Caco-2 (cell line): ENCODE data around the gene NOS3. TPM values are rescaled to one million over a fixed set of nuclear protein-coding genes. Genes with fewer than 3 reads are reported as not detected.

ENCODE experiments used
- BruUV-seq: library from RNA; stranded (reverse); fragments of 400-500 nt; replicated peaks from 2 replicates; lab custom pipeline; 2021; lab: Mats Ljungman, UMichigan
- CTCF ChIA-PET: fragments of 300-600 bp; sonication (Branson Sonifier 250); formaldehyde crosslinking; loops from one replicate; lab custom pipeline; 2022; ENCODE audit warnings: antibody characterized with exemption; lab: Charles Lee
- POLR2A ChIA-PET: fragments of 300-600 bp; sonication (Branson Sonifier 250); formaldehyde crosslinking; loops from one replicate; lab custom pipeline; 2022; ENCODE audit warnings: antibody characterized with exemption; lab: Charles Lee
- DNase-seq, 2 experiments: peaks; one replicate each; pipeline versions ENCODE4 v3.0.0 to v3.0.0-alpha.2; 2020 to 2022
- H3K27me3 ChIP-seq: replicated peaks from 2 replicates; pipeline ENCODE4 v1.6.0; 2011; ENCODE audit warnings: low read length; ENCODE audit not compliant: control insufficient read depth, insufficient read depth
- H3K36me3 ChIP-seq: 2 replicates; pipeline ENCODE4 v1.5.1; 2011; ENCODE audit warnings: low read length; ENCODE audit not compliant: control insufficient read depth, insufficient read depth
- H3K4me1 ChIP-seq: fragments of 250-450 bp; sonication (Bioruptor Pico); 2 replicates; pipeline ENCODE4 v1.5.1; 2020; ENCODE audit warnings: mild to moderate bottlenecking
- H3K4me3 ChIP-seq: 2 replicates; pipeline ENCODE4 v1.5.1; 2011; ENCODE audit warnings: low read depth, mild to moderate bottlenecking, control low read depth, low read length
- H3K9me3 ChIP-seq: fragments of 250-450 bp; sonication (Bioruptor Pico); 2 replicates; pipeline ENCODE4 v1.5.1; 2020; ENCODE audit warnings: mild to moderate bottlenecking, moderate library complexity
- H3K27ac Mint-ChIP-seq: one replicate; pipeline ENCODE4 v1.8.0; 2022; ENCODE audit warnings: mixed read lengths; ENCODE audit not compliant: unreplicated experiment
- H3K27me3 Mint-ChIP-seq: one replicate; pipeline ENCODE4 v1.8.0; 2022; ENCODE audit warnings: mixed read lengths; ENCODE audit not compliant: insufficient read depth, unreplicated experiment
- H3K36me3 Mint-ChIP-seq: one replicate; pipeline ENCODE4 v1.8.0; 2022; ENCODE audit warnings: mild to moderate bottlenecking, mixed read lengths; ENCODE audit not compliant: insufficient read depth, unreplicated experiment
- H3K4me1 Mint-ChIP-seq: one replicate; pipeline ENCODE4 v1.8.0; 2022; ENCODE audit warnings: low read depth, mixed read lengths; ENCODE audit not compliant: unreplicated experiment
- H3K4me3 Mint-ChIP-seq: one replicate; pipeline ENCODE4 v1.8.0; 2022; ENCODE audit warnings: mild to moderate bottlenecking, moderate library complexity, mixed read lengths; ENCODE audit not compliant: unreplicated experiment
- H3K9me3 Mint-ChIP-seq: one replicate; pipeline ENCODE4 v1.8.0; 2022; ENCODE audit warnings: mixed read lengths; ENCODE audit not compliant: unreplicated experiment
- CTCF ChIP-seq, 2 experiments: fragments of 200-600 bp in 1 of 2; IDR thresholded peaks; 1 replicate in 1 of 2; 2 replicates in 1 of 2; pipeline versions ENCODE4 v1.5.1 to v1.8.0; 2011 to 2022; ENCODE audit warnings: antibody characterized with exemption in 1 of 2, control low read depth in 1 of 2, inconsistent platforms in 1 of 2, low read depth in 1 of 2, low read length in 1 of 2, mild to moderate bottlenecking in 1 of 2, moderate library complexity in 1 of 2; ENCODE audit not compliant: insufficient read depth in 1 of 2, severe bottlenecking in 1 of 2, unreplicated experiment in 1 of 2
- intact Hi-C: fragments of 100-400 bp; cut with micrococcal nuclease; formaldehyde crosslinking; loops from one replicate; pipeline ENCODE4 v1.10.0; 2022; ENCODE audit not compliant: unreplicated experiment
- total RNA-seq: library from RNA; stranded (reverse); gene quantifications from 2 replicates; pipeline ENCODE4 v1.2.3, GENCODE V29; 2022

Gene NOS3
- total RNA-seq, 1 experiment from 2014 or later = 1.1 TPM

DNA sequence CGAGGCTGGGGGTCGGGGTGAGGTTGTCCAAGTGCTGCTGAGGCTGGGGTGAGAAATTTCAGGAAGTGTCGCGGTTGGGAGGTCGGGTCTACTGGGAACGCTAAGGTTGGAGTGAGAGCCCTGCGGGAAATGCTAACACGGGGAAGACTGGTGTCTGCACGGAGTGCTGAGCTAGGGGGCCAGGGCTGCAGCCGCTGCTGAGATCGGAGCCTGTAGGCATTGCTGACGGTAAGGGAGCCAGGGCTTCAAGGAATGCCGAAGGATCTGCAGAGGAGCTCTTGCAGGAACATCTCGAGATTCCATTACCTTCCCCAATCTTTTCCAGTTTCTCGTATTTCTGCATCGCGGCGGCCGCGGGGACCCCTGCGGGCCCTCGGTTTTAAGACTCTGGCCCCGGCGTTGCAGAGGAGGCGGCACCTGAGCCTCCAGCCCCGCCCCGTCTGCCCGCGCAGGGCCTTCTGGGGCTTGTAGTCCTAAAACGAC lies 66.7 kb downstream of the NOS3 start, which contains the start of gene CDK5:
TSS of gene CDK5 (minus strand) at position 392 of the 483 bp plus-strand sequence. CDS start at position 343, 49 bp downstream.
- POLR2A ChIA-PET = interaction anchor here (0.5 kb wide), 1 partner anchor 37 kb away, joined by 14 read pairs; no protein-coding TSS in a partner anchor
- no peak for DNase-seq
- Mint-ChIP-seq H3K4me1 (peaks cover 25% of the 10 kb centered on the region), H3K4me3 (peak within 1 kb of the TSS; percentile 95), H3K27ac (peak within 1 kb of the TSS; percentile 94), H3K9me3 (no peaks in the 10 kb centered on the region), H3K27me3 (no peaks in the 10 kb centered on the region), H3K36me3 (peaks cover 23% of the 10 kb centered on the region)
- no peaks in the 10 kb centered on the region for H3K27me3 ChIP-seq
- no peaks in the 10 kb centered on the region; the same call in 1 of the 2 replicates for H3K36me3 ChIP-seq
- TF ChIP-seq CTCF (IDR thresholded peaks at IDR 0.05; ENCODE audit: insufficient read depth in 1 of 2, low read depth in 1 of 2, low read length in 1 of 2, severe bottlenecking in 1 of 2, unreplicated experiment in 1 of 2) = no peak
- peaks cover 23% of the 10 kb centered on the region for H3K4me1 ChIP-seq
- CTCF ChIA-PET = interaction anchor here (0.6 to 1.6 kb wide), 3 partner anchors 23 to 66 kb away, joined by 3 to 6 read pairs (median 4); partner anchors contain the start of genes ABCB8 and FASTK
- H3K9me3 ChIP-seq = no peaks in the 10 kb centered on the region
- intact Hi-C loops = no loop called here
- no TSS peak for BruUV-seq
- peak within 1 kb of the TSS; percentile 63 for H3K4me3 ChIP-seq

DNA sequence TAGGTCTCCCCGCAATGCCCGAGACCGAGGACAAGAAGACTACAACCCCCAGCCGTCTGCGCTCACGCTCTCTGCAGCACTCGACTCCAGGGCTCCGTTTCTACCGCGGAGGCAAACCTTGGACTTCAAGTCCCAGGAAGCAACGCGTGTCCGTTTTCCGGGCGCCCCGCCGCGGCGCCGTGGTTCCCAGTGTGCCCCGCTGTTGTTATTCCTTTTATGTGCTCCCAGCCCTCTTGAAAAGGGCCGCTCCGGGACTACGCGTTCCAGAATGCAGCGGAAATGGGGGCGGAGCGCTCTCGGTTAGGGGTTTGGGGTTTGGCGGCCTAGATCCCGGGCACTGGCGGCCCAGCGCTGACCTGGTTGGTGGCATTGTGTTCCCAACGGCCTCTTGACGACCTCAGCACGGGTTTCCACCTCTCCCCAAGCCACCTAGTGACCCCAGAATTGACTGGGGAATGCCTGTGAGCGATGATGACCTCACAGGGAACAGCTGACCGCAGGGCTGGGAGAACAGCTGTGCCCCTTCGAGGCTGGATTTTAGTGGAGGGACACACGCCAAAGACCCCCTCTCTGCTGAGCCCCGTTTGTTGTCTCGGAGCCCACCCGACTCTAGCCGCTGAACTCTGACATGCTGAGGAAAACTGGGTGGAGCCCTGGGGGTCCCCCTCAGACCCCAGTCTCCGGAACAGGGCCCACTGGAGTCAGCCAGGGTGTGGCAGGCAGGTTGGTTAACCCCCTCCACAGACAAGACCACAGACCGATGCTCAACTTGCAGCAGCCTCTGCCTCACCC lies 67.4 kb downstream of the NOS3 start:
- CTCF ChIA-PET = interaction anchor here (0.6 to 1.6 kb wide), 4 partner anchors 23 to 66 kb away, joined by 3 to 7 read pairs (median 5); partner anchors contain the start of genes ABCB8 and FASTK
- peaks cover 25% of the 10 kb centered on the region for H3K4me1 Mint-ChIP-seq

More for the DNA sequence above, 67.4 kb downstream of the NOS3 start:
- intact Hi-C loops = loop anchor here (1.0 to 2.0 kb wide), 2 partner anchors 30 to 53 kb away; partner anchors contain the start of gene ABCB8
- peaks cover 23% of the 10 kb centered on the region for H3K4me1 ChIP-seq
- H3K27me3 ChIP-seq = no peaks in the 10 kb centered on the region
- POLR2A ChIA-PET = interaction anchor here (0.5 to 0.9 kb wide), 4 partner anchors 29 to 462 kb away, joined by 3 to 14 read pairs (median 5); partner anchors contain the start of gene ABCB8
- peak overlapping the region; percentile 94 for H3K27ac Mint-ChIP-seq
- no peaks in the 10 kb centered on the region for H3K9me3 Mint-ChIP-seq
- peaks cover 29% of the 10 kb centered on the region for H3K36me3 Mint-ChIP-seq
- no peaks in the 10 kb centered on the region for H3K27me3 Mint-ChIP-seq
- H3K9me3 ChIP-seq = no peaks in the 10 kb centered on the region
- TSS peak; percentile 69 for BruUV-seq
- H3K36me3 ChIP-seq = no peaks in the 10 kb centered on the region; the same call in 1 of the 2 replicates
- peak overlapping the region; percentile 95 for H3K4me3 Mint-ChIP-seq
- peak; percentile 98 to 99 for DNase-seq
- H3K4me3 ChIP-seq = peak overlapping the region; percentile 59
- TF ChIP-seq CTCF (IDR thresholded peaks at IDR 0.05; ENCODE audit: insufficient read depth in 1 of 2, low read depth in 1 of 2, low read length in 1 of 2, severe bottlenecking in 1 of 2, unreplicated experiment in 1 of 2) = no peak
